Left ventricle myocardium superior (tissue), 1 donor: ENCODE results near the gene TTK. TPM values are rescaled to one million over a fixed set of nuclear protein-coding genes. Genes with fewer than 3 reads are reported as not detected.
"Not testable (repeated sequence)": the region's sequence is repeated elsewhere in the genome, so short reads cannot be mapped to it uniquely, and the experiment has no call there.

Experiments used
- ATAC-seq: fragments of 200-7000 bp; cut with Tn5 transposase; one replicate; pipeline ENCODE4 v1.9.1; 2020; ENCODE audit warnings: mild to moderate bottlenecking, moderate library complexity
- DNase-seq: peaks from one replicate; pipeline ENCODE4 v3.0.0-alpha.2; 2020
- intact Hi-C: fragments of 100-400 bp; cut with micrococcal nuclease; formaldehyde crosslinking; loops from one replicate; pipeline ENCODE4 v1.11.0; 2022
- total RNA-seq: library from RNA; stranded (reverse); fragmentation: NEBNext Ultra II Directional; extraction: Animal tissue kit (Norgen Biotek cat#: 25700); gene quantifications from one replicate; pipeline ENCODE4 v1.2.1, GENCODE V29; 2021
- donor health status: DM: no; HTN: yes; CAD: no; lungs with severe emphysema.

Gene TTK
- total RNA-seq, 1 donor from 2014 or later: 0.32 TPM

- intact Hi-C loops: no loop called here
- no peak for ATAC-seq
- DNase-seq: no peak
Measured at GRCh38 chr6:80020381-80021120, 16.1 kb downstream of the TTK start.

- intact Hi-C loops: no loop called here
- DNase-seq: no peak
- ATAC-seq: no peak
Measured at GRCh38 chr6:80021131-80021530, 16.7 kb downstream of the TTK start.

GRCh38 chr6:80021591-80021990, 17.1 kb downstream of the TTK start:
- DNase-seq: no peak
- intact Hi-C loops: no loop called here
- ATAC-seq: no peak

GRCh38 chr6:80022803-80023202, 18.4 kb downstream of the TTK start:
- ATAC-seq (no peak), DNase-seq (no peak)
- intact Hi-C loops: no loop called here

GRCh38 chr6:80028589-80028988, 24.1 kb downstream of the TTK start:
- intact Hi-C loops: no loop called here
- no peak for DNase-seq
- ATAC-seq: no peak

GRCh38 chr6:80029470-80029869, 25.0 kb downstream of the TTK start:
- intact Hi-C loops: no loop called here
- no peak for ATAC-seq
- no peak for DNase-seq

- intact Hi-C loops, ATAC-seq: not testable (repeated sequence)
Measured at GRCh38 chr6:80048220-80048619, 43.8 kb downstream of the TTK start.

GRCh38 chr6:80060774-80061173, 56.3 kb downstream of the TTK start:
- no peak for ATAC-seq
- no peak for DNase-seq

More at GRCh38 chr6:80048220-80048619, 43.8 kb downstream of the TTK start:
- not testable (repeated sequence) for DNase-seq

GRCh38 chr6:80068146-80068545, 63.7 kb downstream of the TTK start:
- intact Hi-C loops, DNase-seq, ATAC-seq: not testable (repeated sequence)

More at GRCh38 chr6:80060774-80061173, 56.3 kb downstream of the TTK start:
- intact Hi-C loops: no loop called here

- ATAC-seq, intact Hi-C loops, DNase-seq: not testable (repeated sequence)
Measured at GRCh38 chr6:80070431-80070830, 66.0 kb downstream of the TTK start.

GRCh38 chr6:80077067-80077466, 72.6 kb downstream of the TTK start:
- ATAC-seq (no peak), DNase-seq (no peak)
- intact Hi-C loops: no loop called here

- ATAC-seq: no peak
- DNase-seq: no peak
- intact Hi-C loops: loop anchor here (10.0 kb wide), 1 partner anchor 294 kb away; no protein-coding TSS in a partner anchor
Measured at GRCh38 chr6:80088637-80089036, 84.2 kb downstream of the TTK start.

GRCh38 chr6:80091506-80091905, 87.1 kb downstream of the TTK start:
- no peak for DNase-seq
- intact Hi-C loops: no loop called here
- no peak for ATAC-seq

Other genes with a start within 250 kb of the TTK start
- gene ELOVL4, start 57.1 kb upstream of the TTK start, total RNA-seq: 0.12 TPM
- gene BCKDHB, start 102.0 kb downstream of the TTK start, total RNA-seq: 24.3 TPM